Putamen (tissue), 1 donor: Measurements from ENCODE around the gene TMEM101.
"Not testable (repeated sequence)": the region's sequence is repeated elsewhere in the genome, so short reads cannot be mapped to it uniquely, and the experiment has no call there.

Experiments used
- DNase-seq: peaks from one replicate; pipeline ENCODE4 v3.0.0-alpha.2; 2016; ENCODE audit warnings: low spot score

Gene TMEM101

GRCh38 chr17:44024271-44024663, 9.5 kb upstream of the TMEM101 start:
- no peak for DNase-seq

- no peak for DNase-seq
Measured at GRCh38 chr17:44023545-44024270, 8.9 kb upstream of the TMEM101 start.

GRCh38 chr17:44022246-44022645, 7.5 kb upstream of the TMEM101 start:
- DNase-seq: no peak

- DNase-seq: not testable (repeated sequence)
Measured at GRCh38 chr17:44021227-44021626, 6.5 kb upstream of the TMEM101 start.

GRCh38 chr17:44014133-44014436, 678 bp downstream of the TMEM101 start:
- DNase-seq: no peak

GRCh38 chr17:44012874-44013273, 1.9 kb downstream of the TMEM101 start:
- DNase-seq: no peak

- no peak for DNase-seq
Measured at GRCh38 chr17:44012391-44012790, 2.4 kb downstream of the TMEM101 start.

- DNase-seq: no peak
Measured at GRCh38 chr17:44011876-44012275, 2.9 kb downstream of the TMEM101 start.

- DNase-seq: no peak
Measured at GRCh38 chr17:44010966-44011647, 3.7 kb downstream of the TMEM101 start.

GRCh38 chr17:44008205-44008909, 6.4 kb downstream of the TMEM101 start:
- no peak for DNase-seq

- DNase-seq: no peak
Measured at GRCh38 chr17:44007346-44008204, 7.2 kb downstream of the TMEM101 start.

GRCh38 chr17:44006598-44007345, 8.0 kb downstream of the TMEM101 start:
- DNase-seq: peak; percentile 56

- no peak for DNase-seq
Measured at GRCh38 chr17:44006272-44006597, 8.5 kb downstream of the TMEM101 start.

GRCh38 chr17:44005527-44006271, 9.1 kb downstream of the TMEM101 start:
- no peak for DNase-seq

GRCh38 chr17:44004761-44005526, 9.8 kb downstream of the TMEM101 start:
- no peak for DNase-seq

GRCh38 chr17:44004077-44004760, 10.5 kb downstream of the TMEM101 start, which contains the start of gene NAGS:
TSS of gene NAGS (plus strand) at chr17:44004622. CDS start at chr17:44004664, 42 bp downstream.
- no peak for DNase-seq

- DNase-seq: no peak
Measured at GRCh38 chr17:44002141-44002848, 12.5 kb downstream of the TMEM101 start.

- no peak for DNase-seq
Measured at GRCh38 chr17:44001461-44001920, 13.3 kb downstream of the TMEM101 start.
